Neural cell (in vitro differentiated cells): ENCODE results near the gene ARHGEF16.

ENCODE experiments used
- CTCF ChIP-seq: fragments of 450-650 bp; IDR thresholded peaks from 2 replicates; pipeline ENCODE4 v1.5.1; 2014; ENCODE audit warnings: antibody characterized with exemption, mild to moderate bottlenecking, moderate library complexity; ENCODE audit not compliant: poor library complexity, severe bottlenecking
- EP300 ChIP-seq: fragments of 450-650 bp; conservative IDR thresholded peaks from 2 replicates; pipeline ENCODE4 v1.6.1; 2014; ENCODE audit warnings: antibody characterized with exemption, mild to moderate bottlenecking, moderate library complexity; ENCODE audit not compliant: poor library complexity, severe bottlenecking
- EZH2 ChIP-seq: fragments of 200-600, 300-800 bp; shearing (Covaris generic), sonication (generic); IDR thresholded peaks from 2 replicates; pipeline ENCODE4 v1.6.1; 2014; ENCODE audit warnings: antibody characterized with exemption, low read length, borderline replicate concordance, mild to moderate bottlenecking; ENCODE audit not compliant: insufficient read depth, poor library complexity, severe bottlenecking
- MXI1 ChIP-seq: fragments of 450-650 bp; conservative IDR thresholded peaks from 2 replicates; pipeline ENCODE4 v1.6.1; 2014; ENCODE audit warnings: antibody characterized with exemption, mild to moderate bottlenecking; ENCODE audit not compliant: poor library complexity, severe bottlenecking
- POLR2AphosphoS5 ChIP-seq: IDR thresholded peaks from 2 replicates; pipeline ENCODE4 v1.6.1; 2012
- RAD21 ChIP-seq: fragments of 450-650 bp; conservative IDR thresholded peaks from 2 replicates; pipeline ENCODE4 v1.6.1; 2014; ENCODE audit warnings: antibody characterized with exemption, mild to moderate bottlenecking, moderate library complexity

GRCh38 chr1:3474421-3474820 is 20.0 kb downstream of the ARHGEF16 start:
- TF ChIP-seq EZH2 (no peak), CTCF (no peak), POLR2AphosphoS5 (no peak), EP300 (no peak), MXI1 (no peak), RAD21 (no peak)
